GM23338 (cell line): Measurements from ENCODE around the gene CNOT11. TPM values are rescaled to one million over a fixed set of nuclear protein-coding genes. Genes with fewer than 3 reads are reported as not detected.

Source experiments
- ATAC-seq: fragments of 200-7000 bp; cut with Tn5 transposase; 3 replicates; pipeline ENCODE4 v1.9.1; 2020
- DNase-seq: peaks from one replicate; pipeline ENCODE4 v3.0.0-alpha.2; 2015; ENCODE audit warnings: low spot score
- H2AFZ ChIP-seq: fragments of 200-600 bp; sonication (generic); 2 replicates; pipeline ENCODE4 v1.8.0; 2016; ENCODE audit warnings: antibody characterized with exemption, mild to moderate bottlenecking, moderate library complexity
- H3F3A ChIP-seq: fragments of 200-600 bp; sonication (generic); replicated peaks from 2 replicates; pipeline ENCODE4 v1.8.0; 2017; ENCODE audit warnings: antibody characterized with exemption, mixed run types, low read depth
- H3K27ac ChIP-seq: fragments of 200-600 bp; sonication (generic); 2 replicates; pipeline ENCODE4 v1.6.1; 2016; ENCODE audit warnings: low read depth
- H3K27me3 ChIP-seq: fragments of 200-600 bp; sonication (generic); 2 replicates; pipeline ENCODE4 v1.8.0; 2016; ENCODE audit warnings: mild to moderate bottlenecking, mixed run types, moderate library complexity; ENCODE audit not compliant: insufficient read depth
- H3K36me3 ChIP-seq: fragments of 200-600 bp; sonication (generic); 2 replicates; pipeline ENCODE4 v1.8.0; 2016; ENCODE audit warnings: mild to moderate bottlenecking; ENCODE audit not compliant: insufficient read depth
- H3K4me1 ChIP-seq: fragments of 200-600 bp; sonication (generic); 2 replicates; pipeline ENCODE4 v1.8.0; 2016; ENCODE audit warnings: mild to moderate bottlenecking, moderate library complexity; ENCODE audit not compliant: insufficient read depth
- H3K4me2 ChIP-seq: fragments of 200-600 bp; sonication (generic); 2 replicates; pipeline ENCODE4 v1.7.1; 2017; ENCODE audit warnings: mixed run types
- H3K4me3 ChIP-seq: fragments of 200-600 bp; sonication (generic); 2 replicates; pipeline ENCODE4 v1.6.1; 2016; ENCODE audit warnings: mixed run types
- H3K79me2 ChIP-seq: fragments of 200-600 bp; sonication (generic); replicated peaks from 2 replicates; pipeline ENCODE4 v1.8.0; 2017; ENCODE audit warnings: mild to moderate bottlenecking; ENCODE audit not compliant: insufficient read depth
- H3K9me2 ChIP-seq: fragments of 200-600 bp; sonication (generic); 2 replicates; pipeline ENCODE4 v1.8.0; 2017; ENCODE audit not compliant: insufficient read depth
- H4K20me1 ChIP-seq: fragments of 200-600 bp; sonication (generic); replicated peaks from 2 replicates; pipeline ENCODE4 v1.8.0; 2017; ENCODE audit warnings: mild to moderate bottlenecking; ENCODE audit not compliant: insufficient read depth
- H3K27ac Mint-ChIP-seq: 2 replicates; pipeline ENCODE4 v1.8.0; 2020; ENCODE audit warnings: inconsistent platforms, mild to moderate bottlenecking, moderate library complexity, mixed read lengths
- H3K27me3 Mint-ChIP-seq: 3 replicates; pipeline ENCODE4 v1.8.0; 2022; ENCODE audit warnings: low read depth, mild to moderate bottlenecking, moderate library complexity, mixed read lengths, inconsistent platforms; ENCODE audit not compliant: insufficient read depth, poor library complexity
- H3K36me3 Mint-ChIP-seq: 3 replicates; pipeline ENCODE4 v1.8.0; 2021; ENCODE audit warnings: low read depth, mild to moderate bottlenecking, inconsistent platforms, moderate library complexity, mixed read lengths
- H3K4me1 Mint-ChIP-seq: 3 replicates; pipeline ENCODE4 v1.8.0; 2020; ENCODE audit warnings: mild to moderate bottlenecking, inconsistent platforms, mixed read lengths
- H3K4me3 Mint-ChIP-seq: 3 replicates; pipeline ENCODE4 v1.8.0; 2021; ENCODE audit warnings: moderate library complexity, mild to moderate bottlenecking, inconsistent platforms, mixed read lengths
- H3K9me3 Mint-ChIP-seq: 3 replicates; pipeline ENCODE4 v1.8.0; 2020; ENCODE audit warnings: moderate library complexity, mild to moderate bottlenecking, inconsistent platforms, mixed read lengths
- CREB1 ChIP-seq: fragments of 250-450 bp; sonication (Bioruptor Pico); IDR thresholded peaks from 2 replicates; pipeline ENCODE4 v1.5.0; 2020; ENCODE audit warnings: low read depth, mild to moderate bottlenecking, moderate library complexity
- EZH2 ChIP-seq: fragments of 200-600 bp; sonication (generic); IDR thresholded peaks from one replicate; pipeline ENCODE4 v1.8.0; 2017; ENCODE audit warnings: antibody characterized with exemption, mild to moderate bottlenecking, low read depth; ENCODE audit not compliant: unreplicated experiment
- EZH2phosphoT487 ChIP-seq: fragments of 200-600 bp; sonication (generic); IDR thresholded peaks from one replicate; pipeline ENCODE4 v1.8.1; 2018; ENCODE audit warnings: antibody characterized with exemption; ENCODE audit not compliant: unreplicated experiment
- JUNB ChIP-seq: IDR thresholded peaks from one replicate; pipeline ENCODE4 v1.6.1; 2016; ENCODE audit warnings: antibody characterized with exemption; ENCODE audit not compliant: unreplicated experiment
- NANOG ChIP-seq: IDR thresholded peaks from 2 replicates; pipeline ENCODE4 v1.6.1; 2016; ENCODE audit warnings: antibody characterized with exemption, borderline replicate concordance
- POLR2AphosphoS5 ChIP-seq: IDR thresholded peaks from 2 replicates; pipeline ENCODE4 v1.6.1; 2016; ENCODE audit warnings: antibody characterized with exemption, low read depth
- STAT1 ChIP-seq: IDR thresholded peaks from one replicate; pipeline ENCODE4 v1.6.1; 2016; ENCODE audit warnings: antibody characterized with exemption; ENCODE audit not compliant: unreplicated experiment
- ZNF114 ChIP-seq: fragments of 250-450 bp; sonication (Bioruptor Pico); IDR thresholded peaks from 2 replicates; pipeline ENCODE4 v1.5.0; 2020; ENCODE audit warnings: mild to moderate bottlenecking, moderate library complexity
- ZNF331 ChIP-seq: fragments of 250-450 bp; sonication (Bioruptor Pico); IDR thresholded peaks from 2 replicates; pipeline ENCODE4 v1.5.0; 2020; ENCODE audit warnings: low read depth, mild to moderate bottlenecking, moderate library complexity
- polyA plus RNA-seq: library from polyadenylated mRNA; unstranded; fragments of >200 nt; fragmentation: Nextera tagmentation; extraction: Ambion mirVana; gene quantifications from 2 replicates; pipeline ENCODE4 v1.2.1, GENCODE V29; 2016
- total RNA-seq: library from RNA; depleted of rRNA; stranded (reverse); fragments of >200 nt; shearing (Covaris generic); gene quantifications from 2 replicates; pipeline ENCODE4 v1.2.3, GENCODE V29; 2014
- TF ChIP-seq, protein P1 (sequence below): fragments of 250-450 bp; sonication (Bioruptor Pico); IDR thresholded peaks from 2 replicates; pipeline ENCODE4 v1.5.0; 2020; ENCODE audit warnings: mild to moderate bottlenecking, moderate library complexity
- TF ChIP-seq, protein P2 (sequence below): IDR thresholded peaks from one replicate; pipeline ENCODE4 v1.6.1; 2018; ENCODE audit warnings: antibody characterized with exemption; ENCODE audit not compliant: unreplicated experiment
- TF ChIP-seq, protein P3 (sequence below): IDR thresholded peaks from 2 replicates; pipeline ENCODE4 v1.6.1; 2016; ENCODE audit warnings: antibody characterized with exemption
- TF ChIP-seq, protein P4 (sequence below), 2 experiments: fragments of 200-600 bp in 1 of 2; sonication (generic) in 1 of 2; conservative IDR thresholded peaks; 2 replicates each; pipeline versions ENCODE4 v1.5.1 to v1.6.1; 2016 to 2017; ENCODE audit warnings: antibody characterized with exemption in 2 of 2, low read depth in 2 of 2, mild to moderate bottlenecking in 2 of 2, moderate library complexity in 1 of 2

Gene CNOT11
- total and polyA plus RNA-seq, 2 experiments from 2014 or later = 34.8 to 74.2 TPM

DNA sequence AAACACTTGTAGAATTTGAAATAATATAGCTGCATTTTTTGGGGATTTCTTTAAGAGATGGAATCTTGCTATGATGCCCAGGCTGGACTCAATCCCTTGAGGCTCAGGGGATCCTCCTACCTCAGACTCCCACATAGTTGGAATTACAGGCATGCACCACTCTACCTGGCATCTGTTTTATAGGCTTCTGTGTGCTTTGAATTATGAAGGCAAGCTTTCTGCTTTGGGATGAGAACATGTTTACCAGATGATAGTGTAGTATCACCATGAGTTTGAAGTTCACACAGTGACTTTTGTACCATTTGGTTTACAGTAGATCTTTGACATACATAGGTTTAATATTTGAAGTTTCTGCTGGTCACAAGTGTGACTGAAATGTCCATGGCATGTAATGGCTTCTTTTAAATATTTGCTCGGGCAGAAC is 10.7 kb downstream of the CNOT11 start (continued):
- TF ChIP-seq POLR2AphosphoS5 = no peak

DNA sequence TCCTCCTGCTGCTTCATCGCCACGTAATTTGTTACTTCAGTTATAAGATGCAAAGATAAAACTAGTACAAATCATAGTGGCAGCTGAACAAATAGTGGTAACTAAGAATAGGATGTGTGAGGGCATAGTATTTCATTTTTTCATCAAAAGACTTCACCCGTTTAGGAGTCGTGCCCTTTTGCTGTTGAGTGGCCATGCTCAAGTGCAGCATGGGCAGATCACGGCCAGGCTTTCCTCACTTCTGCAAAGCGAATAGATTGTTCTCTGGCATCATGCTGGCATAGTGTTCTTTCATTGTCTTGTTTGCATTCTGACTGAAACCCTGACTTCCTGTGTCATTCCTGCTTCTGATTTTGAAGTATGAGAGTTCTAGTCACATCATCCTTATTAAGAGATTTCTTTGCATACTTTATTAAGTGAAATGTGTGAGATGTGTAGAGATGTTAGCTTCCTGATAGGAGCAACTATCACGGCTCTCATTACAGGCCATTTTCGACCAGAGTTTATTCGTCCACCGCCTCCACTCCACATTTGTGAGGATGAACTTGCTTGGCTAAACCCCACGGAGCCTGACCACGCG is 11.8 kb downstream of the CNOT11 start:
- no peaks in the 10 kb centered on the region for H3K9me3 Mint-ChIP-seq
- ATAC-seq (no peak), DNase-seq (no peak)
- no peaks in the 10 kb centered on the region for H3K27me3 ChIP-seq
- no peak overlapping the region for H3K4me3 Mint-ChIP-seq
- peaks cover 63% of the 10 kb centered on the region for H3K36me3 Mint-ChIP-seq
- no peak overlapping the region for H2AFZ ChIP-seq
- 0 out of 2 replicates have a peak, but pooled peaks cover 4% of the 10 kb centered on the region for H3F3A ChIP-seq
- H3K36me3 ChIP-seq = peaks cover 42% of the 10 kb centered on the region
- peaks cover 9% of the 10 kb centered on the region for H3K79me2 ChIP-seq
- no peak overlapping the region for H3K27ac ChIP-seq
- peaks cover 7% of the 10 kb centered on the region for H4K20me1 ChIP-seq
- H3K4me1 Mint-ChIP-seq = peaks cover 13% of the 10 kb centered on the region; the same call in 2 of the 3 replicates
- TF ChIP-seq, protein P1, sequence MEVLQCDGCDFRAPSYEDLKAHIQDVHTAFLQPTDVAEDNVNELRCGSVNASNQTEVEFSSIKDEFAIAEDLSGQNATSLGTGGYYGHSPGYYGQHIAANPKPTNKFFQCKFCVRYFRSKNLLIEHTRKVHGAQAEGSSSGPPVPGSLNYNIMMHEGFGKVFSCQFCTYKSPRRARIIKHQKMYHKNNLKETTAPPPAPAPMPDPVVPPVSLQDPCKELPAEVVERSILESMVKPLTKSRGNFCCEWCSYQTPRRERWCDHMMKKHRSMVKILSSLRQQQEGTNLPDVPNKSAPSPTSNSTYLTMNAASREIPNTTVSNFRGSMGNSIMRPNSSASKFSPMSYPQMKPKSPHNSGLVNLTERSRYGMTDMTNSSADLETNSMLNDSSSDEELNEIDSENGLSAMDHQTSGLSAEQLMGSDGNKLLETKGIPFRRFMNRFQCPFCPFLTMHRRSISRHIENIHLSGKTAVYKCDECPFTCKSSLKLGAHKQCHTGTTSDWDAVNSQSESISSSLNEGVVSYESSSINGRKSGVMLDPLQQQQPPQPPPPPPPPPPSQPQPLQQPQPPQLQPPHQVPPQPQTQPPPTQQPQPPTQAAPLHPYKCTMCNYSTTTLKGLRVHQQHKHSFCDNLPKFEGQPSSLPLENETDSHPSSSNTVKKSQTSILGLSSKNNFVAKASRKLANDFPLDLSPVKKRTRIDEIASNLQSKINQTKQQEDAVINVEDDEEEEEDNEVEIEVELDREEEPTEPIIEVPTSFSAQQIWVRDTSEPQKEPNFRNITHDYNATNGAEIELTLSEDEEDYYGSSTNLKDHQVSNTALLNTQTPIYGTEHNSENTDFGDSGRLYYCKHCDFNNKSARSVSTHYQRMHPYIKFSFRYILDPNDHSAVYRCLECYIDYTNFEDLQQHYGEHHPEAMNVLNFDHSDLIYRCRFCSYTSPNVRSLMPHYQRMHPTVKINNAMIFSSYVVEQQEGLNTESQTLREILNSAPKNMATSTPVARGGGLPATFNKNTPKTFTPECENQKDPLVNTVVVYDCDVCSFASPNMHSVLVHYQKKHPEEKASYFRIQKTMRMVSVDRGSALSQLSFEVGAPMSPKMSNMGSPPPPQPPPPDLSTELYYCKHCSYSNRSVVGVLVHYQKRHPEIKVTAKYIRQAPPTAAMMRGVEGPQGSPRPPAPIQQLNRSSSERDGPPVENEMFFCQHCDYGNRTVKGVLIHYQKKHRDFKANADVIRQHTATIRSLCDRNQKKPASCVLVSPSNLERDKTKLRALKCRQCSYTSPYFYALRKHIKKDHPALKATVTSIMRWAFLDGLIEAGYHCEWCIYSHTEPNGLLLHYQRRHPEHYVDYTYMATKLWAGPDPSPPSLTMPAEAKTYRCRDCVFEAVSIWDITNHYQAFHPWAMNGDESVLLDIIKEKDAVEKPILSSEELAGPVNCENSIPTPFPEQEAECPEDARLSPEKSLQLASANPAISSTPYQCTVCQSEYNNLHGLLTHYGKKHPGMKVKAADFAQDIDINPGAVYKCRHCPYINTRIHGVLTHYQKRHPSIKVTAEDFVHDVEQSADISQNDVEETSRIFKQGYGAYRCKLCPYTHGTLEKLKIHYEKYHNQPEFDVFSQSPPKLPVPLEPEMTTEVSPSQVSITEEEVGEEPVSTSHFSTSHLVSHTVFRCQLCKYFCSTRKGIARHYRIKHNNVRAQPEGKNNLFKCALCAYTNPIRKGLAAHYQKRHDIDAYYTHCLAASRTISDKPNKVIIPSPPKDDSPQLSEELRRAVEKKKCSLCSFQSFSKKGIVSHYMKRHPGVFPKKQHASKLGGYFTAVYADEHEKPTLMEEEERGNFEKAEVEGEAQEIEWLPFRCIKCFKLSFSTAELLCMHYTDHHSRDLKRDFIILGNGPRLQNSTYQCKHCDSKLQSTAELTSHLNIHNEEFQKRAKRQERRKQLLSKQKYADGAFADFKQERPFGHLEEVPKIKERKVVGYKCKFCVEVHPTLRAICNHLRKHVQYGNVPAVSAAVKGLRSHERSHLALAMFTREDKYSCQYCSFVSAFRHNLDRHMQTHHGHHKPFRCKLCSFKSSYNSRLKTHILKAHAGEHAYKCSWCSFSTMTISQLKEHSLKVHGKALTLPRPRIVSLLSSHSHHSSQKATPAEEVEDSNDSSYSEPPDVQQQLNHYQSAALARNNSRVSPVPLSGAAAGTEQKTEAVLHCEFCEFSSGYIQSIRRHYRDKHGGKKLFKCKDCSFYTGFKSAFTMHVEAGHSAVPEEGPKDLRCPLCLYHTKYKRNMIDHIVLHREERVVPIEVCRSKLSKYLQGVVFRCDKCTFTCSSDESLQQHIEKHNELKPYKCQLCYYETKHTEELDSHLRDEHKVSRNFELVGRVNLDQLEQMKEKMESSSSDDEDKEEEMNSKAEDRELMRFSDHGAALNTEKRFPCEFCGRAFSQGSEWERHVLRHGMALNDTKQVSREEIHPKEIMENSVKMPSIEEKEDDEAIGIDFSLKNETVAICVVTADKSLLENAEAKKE (CRISPR knock-in tag) = no peak
- TF ChIP-seq STAT1 (no peak), POLR2AphosphoS5 (no peak), JUNB (no peak), CREB1 (no peak), EZH2 (no peak), EZH2phosphoT487 (no peak), ZNF114 (CRISPR knock-in tag) (no peak), ZNF331 (CRISPR knock-in tag) (no peak), NANOG (no peak)
- TF ChIP-seq, protein P2, sequence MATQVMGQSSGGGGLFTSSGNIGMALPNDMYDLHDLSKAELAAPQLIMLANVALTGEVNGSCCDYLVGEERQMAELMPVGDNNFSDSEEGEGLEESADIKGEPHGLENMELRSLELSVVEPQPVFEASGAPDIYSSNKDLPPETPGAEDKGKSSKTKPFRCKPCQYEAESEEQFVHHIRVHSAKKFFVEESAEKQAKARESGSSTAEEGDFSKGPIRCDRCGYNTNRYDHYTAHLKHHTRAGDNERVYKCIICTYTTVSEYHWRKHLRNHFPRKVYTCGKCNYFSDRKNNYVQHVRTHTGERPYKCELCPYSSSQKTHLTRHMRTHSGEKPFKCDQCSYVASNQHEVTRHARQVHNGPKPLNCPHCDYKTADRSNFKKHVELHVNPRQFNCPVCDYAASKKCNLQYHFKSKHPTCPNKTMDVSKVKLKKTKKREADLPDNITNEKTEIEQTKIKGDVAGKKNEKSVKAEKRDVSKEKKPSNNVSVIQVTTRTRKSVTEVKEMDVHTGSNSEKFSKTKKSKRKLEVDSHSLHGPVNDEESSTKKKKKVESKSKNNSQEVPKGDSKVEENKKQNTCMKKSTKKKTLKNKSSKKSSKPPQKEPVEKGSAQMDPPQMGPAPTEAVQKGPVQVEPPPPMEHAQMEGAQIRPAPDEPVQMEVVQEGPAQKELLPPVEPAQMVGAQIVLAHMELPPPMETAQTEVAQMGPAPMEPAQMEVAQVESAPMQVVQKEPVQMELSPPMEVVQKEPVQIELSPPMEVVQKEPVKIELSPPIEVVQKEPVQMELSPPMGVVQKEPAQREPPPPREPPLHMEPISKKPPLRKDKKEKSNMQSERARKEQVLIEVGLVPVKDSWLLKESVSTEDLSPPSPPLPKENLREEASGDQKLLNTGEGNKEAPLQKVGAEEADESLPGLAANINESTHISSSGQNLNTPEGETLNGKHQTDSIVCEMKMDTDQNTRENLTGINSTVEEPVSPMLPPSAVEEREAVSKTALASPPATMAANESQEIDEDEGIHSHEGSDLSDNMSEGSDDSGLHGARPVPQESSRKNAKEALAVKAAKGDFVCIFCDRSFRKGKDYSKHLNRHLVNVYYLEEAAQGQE = no peak
- TF ChIP-seq, protein P3, sequence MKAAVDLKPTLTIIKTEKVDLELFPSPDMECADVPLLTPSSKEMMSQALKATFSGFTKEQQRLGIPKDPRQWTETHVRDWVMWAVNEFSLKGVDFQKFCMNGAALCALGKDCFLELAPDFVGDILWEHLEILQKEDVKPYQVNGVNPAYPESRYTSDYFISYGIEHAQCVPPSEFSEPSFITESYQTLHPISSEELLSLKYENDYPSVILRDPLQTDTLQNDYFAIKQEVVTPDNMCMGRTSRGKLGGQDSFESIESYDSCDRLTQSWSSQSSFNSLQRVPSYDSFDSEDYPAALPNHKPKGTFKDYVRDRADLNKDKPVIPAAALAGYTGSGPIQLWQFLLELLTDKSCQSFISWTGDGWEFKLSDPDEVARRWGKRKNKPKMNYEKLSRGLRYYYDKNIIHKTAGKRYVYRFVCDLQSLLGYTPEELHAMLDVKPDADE = no peak
- TF ChIP-seq, protein P4, sequence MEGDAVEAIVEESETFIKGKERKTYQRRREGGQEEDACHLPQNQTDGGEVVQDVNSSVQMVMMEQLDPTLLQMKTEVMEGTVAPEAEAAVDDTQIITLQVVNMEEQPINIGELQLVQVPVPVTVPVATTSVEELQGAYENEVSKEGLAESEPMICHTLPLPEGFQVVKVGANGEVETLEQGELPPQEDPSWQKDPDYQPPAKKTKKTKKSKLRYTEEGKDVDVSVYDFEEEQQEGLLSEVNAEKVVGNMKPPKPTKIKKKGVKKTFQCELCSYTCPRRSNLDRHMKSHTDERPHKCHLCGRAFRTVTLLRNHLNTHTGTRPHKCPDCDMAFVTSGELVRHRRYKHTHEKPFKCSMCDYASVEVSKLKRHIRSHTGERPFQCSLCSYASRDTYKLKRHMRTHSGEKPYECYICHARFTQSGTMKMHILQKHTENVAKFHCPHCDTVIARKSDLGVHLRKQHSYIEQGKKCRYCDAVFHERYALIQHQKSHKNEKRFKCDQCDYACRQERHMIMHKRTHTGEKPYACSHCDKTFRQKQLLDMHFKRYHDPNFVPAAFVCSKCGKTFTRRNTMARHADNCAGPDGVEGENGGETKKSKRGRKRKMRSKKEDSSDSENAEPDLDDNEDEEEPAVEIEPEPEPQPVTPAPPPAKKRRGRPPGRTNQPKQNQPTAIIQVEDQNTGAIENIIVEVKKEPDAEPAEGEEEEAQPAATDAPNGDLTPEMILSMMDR (conservative IDR thresholded peaks at IDR 0.05; ENCODE audit: low read depth in 2 of 2) = no peak
- H3K4me1 ChIP-seq = no peaks in the 10 kb centered on the region
- H3K9me2 ChIP-seq = no peaks in the 10 kb centered on the region
- H3K27me3 Mint-ChIP-seq = no peaks in the 10 kb centered on the region
- no peak overlapping the region for H3K4me2 ChIP-seq
- no peak overlapping the region for H3K4me3 ChIP-seq
- no peak overlapping the region for H3K27ac Mint-ChIP-seq
